HS-27A (cell line): ENCODE measurements around the gene ADORA1.

Source experiments
- DNase-seq: peaks from one replicate; pipeline ENCODE4 v3.0.0-alpha.2; 2012; ENCODE audit warnings: low read depth, missing footprints

Gene ADORA1

DNA sequence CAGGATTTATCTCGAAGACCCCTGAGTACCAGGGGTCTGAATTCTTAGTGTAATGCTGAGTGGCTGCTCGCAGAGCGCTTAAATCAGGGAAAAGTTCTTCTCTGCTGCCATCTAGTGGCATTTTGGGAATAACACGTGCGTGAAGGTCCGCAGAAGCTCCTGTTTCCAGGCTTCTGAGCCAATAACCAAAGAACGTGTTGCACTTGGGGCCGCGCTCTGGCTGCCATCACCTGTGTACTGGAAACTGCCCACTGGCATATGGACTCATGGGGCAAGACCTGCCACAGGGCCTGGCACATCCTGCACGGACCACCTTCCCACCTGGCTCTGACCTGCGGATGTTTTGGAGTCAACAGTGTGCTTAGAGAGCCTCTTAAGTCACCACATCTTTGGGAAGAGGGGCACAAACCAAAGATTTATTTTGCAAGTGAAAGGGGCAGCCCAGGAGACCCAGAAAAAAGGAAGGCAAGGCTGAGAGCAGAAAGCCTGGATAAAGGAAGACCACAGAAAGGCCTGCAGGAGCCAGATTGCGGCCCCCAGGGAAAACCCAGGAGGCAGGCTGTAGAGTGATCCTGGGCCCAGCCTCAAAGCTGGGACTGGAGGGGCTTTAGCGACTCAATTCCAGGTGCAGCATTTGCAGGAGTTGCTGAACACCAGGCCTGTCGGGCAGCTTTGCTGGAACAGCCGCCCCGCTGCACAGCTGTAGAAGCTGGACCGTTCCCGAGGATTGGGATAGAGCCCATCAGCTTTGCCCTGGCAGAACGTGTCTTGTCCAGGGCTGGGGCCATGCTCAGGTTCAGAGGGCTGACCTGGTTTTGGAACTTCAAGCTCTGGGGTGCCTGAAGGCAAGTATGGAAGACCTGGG, 89.0 kb downstream of the ADORA1 start:
- no peak for DNase-seq
